ENCODE data around the gene NKIRAS2.
"Not testable (repeated sequence)": the region's sequence is repeated elsewhere in the genome, so short reads cannot be mapped to it uniquely, and the experiment has no call there.

NKIRAS2 gene

DNA sequence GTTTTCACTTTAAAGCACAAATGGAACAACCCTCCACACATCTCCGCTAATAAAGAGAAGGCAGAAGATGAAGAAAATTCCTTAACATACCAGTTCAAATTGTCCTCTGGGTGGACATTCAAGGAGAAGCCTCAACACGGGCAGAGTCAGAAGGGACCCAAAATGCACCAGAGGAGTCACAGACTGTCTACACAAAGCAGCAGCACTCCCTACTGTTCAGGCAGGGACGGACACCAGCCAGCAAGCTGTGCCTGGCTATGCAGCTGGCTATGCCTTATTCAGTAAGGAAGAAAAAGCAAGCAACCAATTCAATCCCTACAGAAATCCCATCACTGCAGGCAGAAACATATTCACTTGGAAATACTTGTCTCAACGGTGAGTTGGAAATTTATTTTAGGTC lies 10.7 kb upstream of the NKIRAS2 start:
- DNase-seq (ENCODE audit: low read depth), result peak; percentile 63
- TF ChIP-seq, protein P1, sequence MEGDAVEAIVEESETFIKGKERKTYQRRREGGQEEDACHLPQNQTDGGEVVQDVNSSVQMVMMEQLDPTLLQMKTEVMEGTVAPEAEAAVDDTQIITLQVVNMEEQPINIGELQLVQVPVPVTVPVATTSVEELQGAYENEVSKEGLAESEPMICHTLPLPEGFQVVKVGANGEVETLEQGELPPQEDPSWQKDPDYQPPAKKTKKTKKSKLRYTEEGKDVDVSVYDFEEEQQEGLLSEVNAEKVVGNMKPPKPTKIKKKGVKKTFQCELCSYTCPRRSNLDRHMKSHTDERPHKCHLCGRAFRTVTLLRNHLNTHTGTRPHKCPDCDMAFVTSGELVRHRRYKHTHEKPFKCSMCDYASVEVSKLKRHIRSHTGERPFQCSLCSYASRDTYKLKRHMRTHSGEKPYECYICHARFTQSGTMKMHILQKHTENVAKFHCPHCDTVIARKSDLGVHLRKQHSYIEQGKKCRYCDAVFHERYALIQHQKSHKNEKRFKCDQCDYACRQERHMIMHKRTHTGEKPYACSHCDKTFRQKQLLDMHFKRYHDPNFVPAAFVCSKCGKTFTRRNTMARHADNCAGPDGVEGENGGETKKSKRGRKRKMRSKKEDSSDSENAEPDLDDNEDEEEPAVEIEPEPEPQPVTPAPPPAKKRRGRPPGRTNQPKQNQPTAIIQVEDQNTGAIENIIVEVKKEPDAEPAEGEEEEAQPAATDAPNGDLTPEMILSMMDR (conservative IDR thresholded peaks at IDR 0.05; ENCODE audit: low read depth, low read length), result peak; percentile 55
- H3K4me3 ChIP-seq (ENCODE audit: low read depth, low read length), result no peak overlapping the region

DNA sequence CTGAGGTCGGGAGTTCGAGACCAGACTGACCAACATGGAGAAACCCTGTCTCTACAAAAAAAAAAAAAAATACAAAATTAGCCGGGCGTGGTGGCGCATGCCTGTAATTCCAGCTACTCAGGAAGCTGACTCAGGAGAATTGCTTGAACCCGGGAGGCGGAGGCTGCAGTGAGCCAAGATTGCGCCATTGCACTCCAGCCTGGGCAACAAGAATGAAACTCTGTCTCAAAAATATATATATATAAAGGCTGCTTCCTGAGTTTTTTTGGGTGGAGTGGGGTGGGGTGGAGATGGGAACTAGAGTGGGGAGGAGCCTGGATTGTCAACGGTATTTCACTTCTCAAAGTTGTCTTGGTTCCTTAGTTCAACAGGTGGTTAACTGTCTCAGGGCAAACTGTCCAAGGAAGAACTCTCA lies 9.6 kb upstream of the NKIRAS2 start:
- peak; percentile 68 for DNase-seq (ENCODE audit: low read depth)
- H3K4me3 ChIP-seq (ENCODE audit: low read depth, low read length), result not testable (repeated sequence)

DNA sequence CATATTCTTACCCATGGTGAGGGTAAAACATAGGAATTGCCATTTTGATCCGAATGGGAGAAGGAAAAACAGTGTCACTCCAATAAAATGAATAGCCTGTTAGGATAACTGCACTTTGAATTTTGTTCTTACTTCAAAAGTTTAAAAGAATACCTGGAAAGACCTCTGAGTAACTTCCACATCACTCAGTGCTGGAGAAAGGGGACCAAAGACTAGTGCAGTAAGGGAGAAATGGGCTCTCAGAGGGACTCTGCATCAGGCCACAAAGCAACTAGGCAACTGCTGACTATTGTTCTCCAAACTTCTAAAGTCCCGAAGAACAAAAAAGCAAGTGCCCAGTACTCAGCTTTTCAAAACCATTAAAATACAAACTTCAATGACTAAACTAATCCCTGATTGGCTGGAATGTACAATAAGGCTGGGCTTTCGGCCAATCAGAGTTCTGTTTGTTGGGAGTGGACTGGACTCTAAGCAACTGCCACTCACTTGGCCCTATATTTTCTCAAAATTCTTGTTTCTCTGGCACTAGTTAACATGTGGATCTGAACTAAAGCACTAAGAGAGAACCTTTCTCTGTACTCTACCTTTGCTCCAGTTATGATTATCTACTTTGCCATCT lies 8.9 kb upstream of the NKIRAS2 start:
- no peak overlapping the region for H3K4me3 ChIP-seq (ENCODE audit: low read depth, low read length)
- DNase-seq (ENCODE audit: low read depth), result peak; percentile 63
- TF ChIP-seq, protein P1 (conservative IDR thresholded peaks at IDR 0.05; ENCODE audit: low read depth, low read length), result no peak

DNA sequence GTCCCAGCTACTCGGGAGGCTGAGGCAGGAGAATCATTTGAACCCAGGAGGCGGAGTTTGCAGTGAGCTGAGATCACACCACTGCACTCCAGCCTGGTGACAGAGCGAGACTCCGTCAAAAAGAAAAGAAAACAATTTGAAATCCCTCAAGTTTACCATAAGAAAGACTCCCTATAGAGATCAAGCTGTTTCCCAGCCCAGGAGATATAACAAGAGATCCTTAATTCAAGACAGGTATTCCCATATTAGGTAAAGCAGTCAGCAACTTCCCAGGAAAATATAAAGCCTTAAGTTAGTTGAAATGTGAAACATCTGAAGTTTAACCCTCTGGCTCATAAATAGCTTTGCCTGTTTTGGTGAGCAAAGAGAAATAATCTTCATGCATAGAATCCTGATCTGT lies 7.5 kb upstream of the NKIRAS2 start:
- H3K4me3 ChIP-seq (ENCODE audit: low read depth, low read length); DNase-seq (ENCODE audit: low read depth): not testable (repeated sequence)

DNA sequence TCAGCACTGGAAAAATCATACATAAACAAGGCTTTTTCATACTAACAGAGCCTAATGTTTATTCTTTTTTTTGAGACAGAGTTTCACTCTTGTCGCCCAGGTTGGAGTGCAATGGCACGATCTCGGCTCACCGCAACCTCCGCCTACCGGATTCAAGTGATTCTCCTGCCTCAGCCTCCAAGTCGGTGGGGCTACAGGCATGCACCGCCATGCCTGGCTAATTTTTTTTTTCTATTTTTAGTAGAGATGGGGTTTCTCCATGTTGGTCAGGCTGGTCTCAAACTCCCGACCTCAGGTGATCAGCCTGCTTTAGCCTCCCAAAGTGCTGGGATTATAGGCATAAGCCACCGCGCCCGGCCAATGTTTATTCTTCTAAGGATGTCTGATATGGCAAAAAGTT lies 6.2 kb upstream of the NKIRAS2 start:
- not testable (repeated sequence) for H3K4me3 ChIP-seq (ENCODE audit: low read depth, low read length); DNase-seq (ENCODE audit: low read depth)

DNA sequence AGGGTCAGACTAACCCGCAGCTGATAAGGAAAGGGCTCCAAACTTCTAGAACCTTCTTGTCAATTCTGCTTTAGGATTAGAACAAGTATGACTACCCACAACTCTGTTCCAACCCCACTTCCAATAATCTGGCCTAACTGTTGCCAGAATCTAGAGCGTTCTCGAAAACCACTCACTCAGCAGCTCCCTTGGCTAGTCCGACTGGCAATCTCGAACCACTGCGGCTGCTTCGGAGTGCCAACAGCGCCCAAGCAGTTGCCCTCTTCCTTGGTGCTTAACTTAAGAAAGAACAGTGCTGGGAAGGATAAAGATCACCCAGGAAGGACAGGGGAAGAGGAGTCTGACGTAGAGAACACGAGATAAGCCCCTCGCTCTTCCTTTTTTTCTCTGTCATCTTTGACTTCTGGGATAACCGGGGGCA lies 3.5 kb upstream of the NKIRAS2 start:
- H3K4me3 ChIP-seq (ENCODE audit: low read depth, low read length), result peak overlapping the region; percentile 100
- TF ChIP-seq, protein P1 (conservative IDR thresholded peaks at IDR 0.05; ENCODE audit: low read depth, low read length), result no peak
- DNase-seq (ENCODE audit: low read depth), result peak; percentile 24

DNA sequence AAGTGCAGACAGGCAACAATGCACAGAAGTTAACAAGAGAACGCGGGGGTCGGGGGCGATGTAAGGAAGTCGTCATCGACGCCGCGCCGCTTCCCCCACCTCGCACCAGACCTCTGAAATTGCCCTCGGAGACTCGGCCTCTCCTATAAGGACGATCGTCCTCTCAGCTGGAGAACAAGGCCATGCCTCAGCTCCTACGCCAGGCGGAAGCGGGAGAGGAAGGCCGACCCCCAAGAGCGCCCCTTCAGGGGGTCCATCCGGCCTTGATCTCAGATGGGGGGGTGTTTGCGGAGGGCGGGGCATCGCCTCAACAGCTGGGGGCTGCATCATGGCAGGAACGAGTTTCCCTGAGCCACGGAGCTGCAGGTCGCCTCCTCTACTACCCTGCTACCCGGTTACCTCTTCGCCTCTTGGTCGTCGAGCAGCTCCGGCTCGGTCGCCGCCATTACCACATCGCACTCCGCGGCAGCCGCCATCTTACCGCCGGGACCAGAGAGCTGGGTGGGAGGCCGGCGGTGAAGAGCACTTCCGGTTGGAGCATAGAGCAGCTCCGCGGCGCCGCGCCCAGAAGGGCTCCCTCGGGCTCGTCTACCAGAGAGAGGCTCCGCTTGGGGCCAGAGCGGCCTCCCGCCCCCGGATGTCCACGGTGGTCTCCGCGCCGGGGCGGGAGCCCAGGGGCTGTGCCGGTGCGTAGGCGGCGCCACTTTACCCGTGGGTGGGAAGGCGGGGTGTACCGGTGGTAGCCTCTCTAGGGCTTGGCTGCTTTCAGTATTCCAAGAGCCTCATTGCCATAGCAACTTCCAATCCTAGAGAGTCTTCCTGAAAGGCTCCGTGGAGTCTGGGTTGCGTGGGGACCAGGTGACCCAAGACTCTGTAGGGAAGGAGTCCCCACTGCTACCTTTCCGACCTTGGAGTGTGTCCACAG lies 2.7 kb upstream of the NKIRAS2 start, which contains the start of gene DNAJC7:
Gene DNAJC7, minus strand, starts transcription at position 499 of the 925 bp plus-strand sequence. Its CDS starts 23 bp downstream, at position 476.
- TF ChIP-seq, protein P1 (conservative IDR thresholded peaks at IDR 0.05; ENCODE audit: low read depth, low read length), result no peak
- peak; percentile 93 for DNase-seq (ENCODE audit: low read depth)
- peak within 1 kb of the TSS; percentile 100 for H3K4me3 ChIP-seq (ENCODE audit: low read depth, low read length)

DNA sequence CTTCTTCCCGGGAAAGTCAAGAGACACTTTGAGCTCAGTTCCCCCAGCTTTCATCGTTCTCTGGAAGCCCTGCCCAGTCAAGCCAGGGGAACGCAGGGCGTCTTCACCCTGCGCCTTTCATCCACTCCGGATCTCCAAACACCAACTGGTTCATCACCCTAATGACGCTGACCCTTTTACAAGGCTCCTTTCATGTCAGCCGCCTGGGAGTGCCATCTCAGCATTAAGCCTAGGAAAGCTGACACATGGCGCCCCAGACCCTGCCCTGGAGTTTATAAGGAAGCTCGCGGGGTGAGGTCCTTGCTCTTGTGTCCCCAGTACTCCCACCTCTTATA lies 2.1 kb upstream of the NKIRAS2 start:
- TF ChIP-seq, protein P1 (conservative IDR thresholded peaks at IDR 0.05; ENCODE audit: low read depth, low read length), result no peak
- DNase-seq (ENCODE audit: low read depth), result no peak
- peak overlapping the region; percentile 100 for H3K4me3 ChIP-seq (ENCODE audit: low read depth, low read length)
